Naive thymus-derived CD8-positive, alpha-beta T cell (primary cell): ENCODE data around the gene POU2AF2. TPM values are rescaled to one million over a fixed set of nuclear protein-coding genes. Genes with fewer than 3 reads are reported as not detected.
A peak's percentile ranks its signal among the peaks of the same experiment; 100 is the strongest.

Experiments used
- ATAC-seq, 2 donors: fragments of 150-1000 bp; cut with Tn5 transposase in 1 of 2; sonication (Bioruptor Pico), chemical (Tn5 transposase) in 1 of 2; 1 replicate in 1 of 2; 2 replicates in 1 of 2; pipeline ENCODE4 v1.10.0; 2021; ENCODE audit warnings: mild to moderate bottlenecking in 2 of 2, moderate library complexity in 2 of 2
- POLR2A ChIA-PET: fragments of 350-600 bp; sonication (Branson Sonifier 250); formaldehyde crosslinking; loops from one replicate; lab custom pipeline; 2021; ENCODE audit warnings: antibody characterized with exemption; lab: Charles Lee
- DNase-seq, 10 donors: peaks; one replicate each; pipeline versions ENCODE4 v3.0.0 to v3.0.0-alpha.2; 2020 to 2022
- H3K27ac Mint-ChIP-seq, 10 donors: one replicate each; pipeline ENCODE4 v1.8.0; 2020 to 2022; ENCODE audit warnings: mild to moderate bottlenecking in 10 of 10, mixed read lengths in 10 of 10, moderate library complexity in 4 of 10, inconsistent platforms in 1 of 10
- H3K27me3 Mint-ChIP-seq, 5 donors: one replicate each; pipeline ENCODE4 v1.8.0; 2021 to 2022; ENCODE audit warnings: mixed read lengths in 5 of 5
- H3K36me3 Mint-ChIP-seq, 3 donors: one replicate each; pipeline ENCODE4 v1.8.0; 2020 to 2022; ENCODE audit warnings: mixed read lengths in 3 of 3, mild to moderate bottlenecking in 2 of 3, inconsistent platforms in 1 of 3
- H3K4me1 Mint-ChIP-seq, 4 donors: one replicate each; pipeline ENCODE4 v1.8.0; 2021 to 2022; ENCODE audit warnings: mixed read lengths in 4 of 4
- H3K4me3 Mint-ChIP-seq, 10 donors: one replicate each; pipeline ENCODE4 v1.8.0; 2020 to 2022; ENCODE audit warnings: mild to moderate bottlenecking in 10 of 10, mixed read lengths in 10 of 10, moderate library complexity in 6 of 10, inconsistent platforms in 1 of 10
- H3K9me3 Mint-ChIP-seq, 9 donors: one replicate each; pipeline ENCODE4 v1.8.0; 2020 to 2022; ENCODE audit warnings: mixed read lengths in 9 of 9, mild to moderate bottlenecking in 3 of 9, inconsistent platforms in 1 of 9, moderate library complexity in 1 of 9
- polyA plus RNA-seq, 3 donors: library from polyadenylated mRNA; unstranded; fragments of 300-500 nt; fragmentation: Illumina TruSeq; gene quantifications; one replicate each; pipeline ENCODE4 v1.2.3, GENCODE V29; 2021
- total RNA-seq, 8 experiments: library from RNA in 2 of 8; stranded (reverse) in 2 of 8; gene quantifications; one replicate each; pipeline ENCODE4 v1.2.3 and lab custom pipeline; 2021 to 2026

Gene POU2AF2
- total and polyA plus RNA-seq, 5 experiments from 2014 or later = not detected

GRCh38 chr11:111225881-111226280 is 19.6 kb upstream of the POU2AF2 start:
- peaks cover 14 to 30% (median 26%) of the 10 kb centered on the region in 4 donors for H3K4me1 Mint-ChIP-seq
- ATAC-seq (no peak), DNase-seq (no peak)
- H3K27me3 Mint-ChIP-seq = peaks cover 14 to 53% (median 23%) of the 10 kb centered on the region in 5 donors
- H3K36me3 Mint-ChIP-seq = peaks cover 0 to 8% (median 0%) of the 10 kb centered on the region in 3 donors
- no peak overlapping the region for H3K27ac Mint-ChIP-seq
- peaks cover 0 to 5% (median 0%) of the 10 kb centered on the region in 9 donors for H3K9me3 Mint-ChIP-seq
- H3K4me3 Mint-ChIP-seq = no peak overlapping the region
- POLR2A ChIA-PET = no interaction called here

GRCh38 chr11:111229604-111230003 is 15.9 kb upstream of the POU2AF2 start:
- H3K27ac Mint-ChIP-seq = no peak overlapping the region
- DNase-seq = peak in 2 of 10 donors; percentile 19 to 20
- peaks cover 0 to 5% (median 0%) of the 10 kb centered on the region in 9 donors for H3K9me3 Mint-ChIP-seq
- POLR2A ChIA-PET = no interaction called here
- H3K27me3 Mint-ChIP-seq = peaks cover 21 to 57% (median 27%) of the 10 kb centered on the region in 5 donors
- H3K36me3 Mint-ChIP-seq = peaks cover 0 to 3% (median 0%) of the 10 kb centered on the region in 3 donors
- H3K4me1 Mint-ChIP-seq = peaks cover 10 to 21% (median 14%) of the 10 kb centered on the region in 4 donors
- ATAC-seq = peak in 1 of 2 donors; percentile 35
- peak overlapping the region in 5 of 10 donors; percentile 54 to 65 (median 60) for H3K4me3 Mint-ChIP-seq

GRCh38 chr11:111230122-111230465 is 15.4 kb upstream of the POU2AF2 start:
- no peak for DNase-seq
- Mint-ChIP-seq H3K36me3 (no peaks in the 10 kb centered on the region), H3K9me3 (peaks cover 0 to 2% (median 0%) of the 10 kb centered on the region in 9 donors), H3K4me1 (peaks cover 10 to 21% (median 14%) of the 10 kb centered on the region in 4 donors), H3K27me3 (peaks cover 20 to 56% (median 27%) of the 10 kb centered on the region in 5 donors), H3K27ac (no peak overlapping the region), H3K4me3 (peak overlapping the region in 8 of 10 donors; percentile 6 to 80 (median 62))
- POLR2A ChIA-PET = no interaction called here
- ATAC-seq = peak; percentile 25 to 67

GRCh38 chr11:111231836-111232235 is 13.7 kb upstream of the POU2AF2 start:
- POLR2A ChIA-PET = no interaction called here
- Mint-ChIP-seq H3K4me1 (peaks cover 10 to 21% (median 14%) of the 10 kb centered on the region in 4 donors), H3K36me3 (no peaks in the 10 kb centered on the region), H3K27me3 (peaks cover 17 to 53% (median 29%) of the 10 kb centered on the region in 5 donors), H3K27ac (peak overlapping the region in 1 of 10 donors; percentile 3), H3K9me3 (peaks cover 0 to 2% (median 0%) of the 10 kb centered on the region in 9 donors), H3K4me3 (no peak overlapping the region)
- no peak for DNase-seq
- no peak for ATAC-seq

- H3K27ac Mint-ChIP-seq = no peak overlapping the region
These were observed 9.1 kb upstream of the POU2AF2 start for GRCh38 chr11:111236383-111236782.

GRCh38 chr11:111237926-111238325 is 7.6 kb upstream of the POU2AF2 start:
- no peak overlapping the region for H3K4me3 Mint-ChIP-seq
- no peaks in the 10 kb centered on the region for H3K9me3 Mint-ChIP-seq
- DNase-seq (no peak), ATAC-seq (no peak)
- H3K27ac Mint-ChIP-seq = no peak overlapping the region
- no peaks in the 10 kb centered on the region for H3K4me1 Mint-ChIP-seq
- no peaks in the 10 kb centered on the region for H3K36me3 Mint-ChIP-seq
- H3K27me3 Mint-ChIP-seq = peaks cover 18 to 59% (median 35%) of the 10 kb centered on the region in 5 donors
- POLR2A ChIA-PET = no interaction called here

More at GRCh38 chr11:111236383-111236782, 9.1 kb upstream of the POU2AF2 start:
- no peak overlapping the region for H3K4me3 Mint-ChIP-seq
- ATAC-seq (no peak), DNase-seq (no peak)
- H3K36me3 Mint-ChIP-seq = no peaks in the 10 kb centered on the region
- H3K9me3 Mint-ChIP-seq = no peaks in the 10 kb centered on the region
- H3K27me3 Mint-ChIP-seq = peaks cover 20 to 59% (median 34%) of the 10 kb centered on the region in 5 donors
- H3K4me1 Mint-ChIP-seq = peaks cover 0 to 2% (median 0%) of the 10 kb centered on the region in 4 donors
- POLR2A ChIA-PET = no interaction called here

- Mint-ChIP-seq H3K27ac (peak overlapping the region in 1 of 10 donors; percentile 21), H3K4me3 (no peak overlapping the region), H3K36me3 (no peaks in the 10 kb centered on the region), H3K4me1 (no peaks in the 10 kb centered on the region), H3K27me3 (peaks cover 16 to 36% (median 20%) of the 10 kb centered on the region in 5 donors), H3K9me3 (no peaks in the 10 kb centered on the region)
- POLR2A ChIA-PET = no interaction called here
- DNase-seq (no peak), ATAC-seq (no peak)
These were observed 1.4 kb downstream of the POU2AF2 start for GRCh38 chr11:111246956-111247355.

- no peaks in the 10 kb centered on the region for H3K36me3 Mint-ChIP-seq
- ATAC-seq = no peak
- no peaks in the 10 kb centered on the region for H3K4me1 Mint-ChIP-seq
- H3K4me3 Mint-ChIP-seq = no peak overlapping the region
- H3K27me3 Mint-ChIP-seq = peaks cover 0 to 22% (median 11%) of the 10 kb centered on the region in 5 donors
- H3K9me3 Mint-ChIP-seq = no peaks in the 10 kb centered on the region
- H3K27ac Mint-ChIP-seq = no peak overlapping the region
- no peak for DNase-seq
- POLR2A ChIA-PET = no interaction called here
These were observed 5.4 kb downstream of the POU2AF2 start for GRCh38 chr11:111250936-111251335.

- Mint-ChIP-seq H3K36me3 (no peaks in the 10 kb centered on the region), H3K27ac (no peak overlapping the region), H3K4me1 (no peaks in the 10 kb centered on the region), H3K4me3 (no peak overlapping the region), H3K9me3 (no peaks in the 10 kb centered on the region), H3K27me3 (peaks cover 0 to 24% (median 10%) of the 10 kb centered on the region in 5 donors)
- DNase-seq (no peak), ATAC-seq (no peak)
- POLR2A ChIA-PET = no interaction called here
These were observed 7.6 kb downstream of the POU2AF2 start for GRCh38 chr11:111253131-111253530.

GRCh38 chr11:111253630-111254029 is 8.1 kb downstream of the POU2AF2 start:
- no peak for ATAC-seq

GRCh38 chr11:111258046-111258445 is 12.5 kb downstream of the POU2AF2 start:
- no peak for ATAC-seq
- H3K4me3 Mint-ChIP-seq = no peak overlapping the region
- POLR2A ChIA-PET = no interaction called here
- H3K4me1 Mint-ChIP-seq = peaks cover 0 to 6% (median 2%) of the 10 kb centered on the region in 4 donors
- no peaks in the 10 kb centered on the region for H3K36me3 Mint-ChIP-seq
- H3K27ac Mint-ChIP-seq = no peak overlapping the region
- peaks cover 8 to 18% (median 11%) of the 10 kb centered on the region in 5 donors for H3K27me3 Mint-ChIP-seq
- DNase-seq = no peak
- H3K9me3 Mint-ChIP-seq = no peaks in the 10 kb centered on the region

More at GRCh38 chr11:111253630-111254029, 8.1 kb downstream of the POU2AF2 start:
- Mint-ChIP-seq H3K4me3 (no peak overlapping the region), H3K36me3 (no peaks in the 10 kb centered on the region), H3K4me1 (no peaks in the 10 kb centered on the region), H3K27ac (no peak overlapping the region), H3K27me3 (peaks cover 0 to 22% (median 10%) of the 10 kb centered on the region in 5 donors), H3K9me3 (no peaks in the 10 kb centered on the region)
- no peak for DNase-seq
- POLR2A ChIA-PET = no interaction called here

- Mint-ChIP-seq H3K4me1 (peaks cover 0 to 6% (median 2%) of the 10 kb centered on the region in 4 donors), H3K9me3 (no peaks in the 10 kb centered on the region), H3K27me3 (peaks cover 13 to 20% (median 16%) of the 10 kb centered on the region in 5 donors), H3K4me3 (no peak overlapping the region), H3K36me3 (no peaks in the 10 kb centered on the region), H3K27ac (no peak overlapping the region)
- ATAC-seq (no peak), DNase-seq (no peak)
- POLR2A ChIA-PET = no interaction called here
These were observed 14.4 kb downstream of the POU2AF2 start for GRCh38 chr11:111259896-111260295.

- Mint-ChIP-seq H3K27me3 (peaks cover 13 to 20% (median 16%) of the 10 kb centered on the region in 5 donors), H3K4me1 (peaks cover 0 to 6% (median 2%) of the 10 kb centered on the region in 4 donors), H3K4me3 (no peak overlapping the region), H3K9me3 (no peaks in the 10 kb centered on the region), H3K36me3 (no peaks in the 10 kb centered on the region), H3K27ac (no peak overlapping the region)
- ATAC-seq (no peak), DNase-seq (no peak)
- POLR2A ChIA-PET = no interaction called here
These were observed 15.3 kb downstream of the POU2AF2 start for GRCh38 chr11:111260811-111261210.

- DNase-seq (no peak), ATAC-seq (no peak)
- H3K27ac Mint-ChIP-seq = no peak overlapping the region
- no peaks in the 10 kb centered on the region for H3K9me3 Mint-ChIP-seq
- peaks cover 8 to 13% (median 12%) of the 10 kb centered on the region in 5 donors for H3K27me3 Mint-ChIP-seq
- no peak overlapping the region for H3K4me3 Mint-ChIP-seq
- H3K36me3 Mint-ChIP-seq = no peaks in the 10 kb centered on the region
- POLR2A ChIA-PET = no interaction called here
- H3K4me1 Mint-ChIP-seq = peaks cover 0 to 6% (median 2%) of the 10 kb centered on the region in 4 donors
These were observed 19.1 kb downstream of the POU2AF2 start for GRCh38 chr11:111264646-111265045.
